Measurements from ENCODE around the gene SPCS1.

GRCh38 chr3:52660046-52660445, 45.9 kb upstream of the SPCS1 start:
- no peak for TF ChIP-seq ZFX (IDR thresholded peaks at IDR 0.05)
- TF ChIP-seq CTCF (conservative IDR thresholded peaks at IDR 0.05) = no peak

Data from C4-2B (cell line).